Activated CD8-positive, alpha-beta memory T cell treated with anti-CD3 and anti-CD28 coated beads for 36 hours (primary cell): ENCODE measurements around the gene SLC25A19. TPM values are rescaled to one million over a fixed set of nuclear protein-coding genes. Genes with fewer than 3 reads are reported as not detected.
"Not testable (repeated sequence)": the region's sequence is repeated elsewhere in the genome, so short reads cannot be mapped to it uniquely, and the experiment has no call there.

Experiments
- CTCF ChIA-PET: fragments of 350-600 bp; sonication (Branson Sonifier 250); formaldehyde crosslinking; loops from one replicate; lab custom pipeline; 2021; ENCODE audit warnings: antibody characterized with exemption; lab: Charles Lee
- POLR2A ChIA-PET: fragments of 350-600 bp; sonication (Branson Sonifier 250); formaldehyde crosslinking; loops from one replicate; lab custom pipeline; 2021; ENCODE audit warnings: antibody characterized with exemption; lab: Charles Lee
- total RNA-seq, 2 experiments: library from RNA; stranded (reverse); gene quantifications; one replicate each; pipeline ENCODE4 v1.2.3, GENCODE V29; 2021

The SLC25A19 gene
- total RNA-seq, 2 experiments from 2014 or later, result 136 to 141 TPM

DNA sequence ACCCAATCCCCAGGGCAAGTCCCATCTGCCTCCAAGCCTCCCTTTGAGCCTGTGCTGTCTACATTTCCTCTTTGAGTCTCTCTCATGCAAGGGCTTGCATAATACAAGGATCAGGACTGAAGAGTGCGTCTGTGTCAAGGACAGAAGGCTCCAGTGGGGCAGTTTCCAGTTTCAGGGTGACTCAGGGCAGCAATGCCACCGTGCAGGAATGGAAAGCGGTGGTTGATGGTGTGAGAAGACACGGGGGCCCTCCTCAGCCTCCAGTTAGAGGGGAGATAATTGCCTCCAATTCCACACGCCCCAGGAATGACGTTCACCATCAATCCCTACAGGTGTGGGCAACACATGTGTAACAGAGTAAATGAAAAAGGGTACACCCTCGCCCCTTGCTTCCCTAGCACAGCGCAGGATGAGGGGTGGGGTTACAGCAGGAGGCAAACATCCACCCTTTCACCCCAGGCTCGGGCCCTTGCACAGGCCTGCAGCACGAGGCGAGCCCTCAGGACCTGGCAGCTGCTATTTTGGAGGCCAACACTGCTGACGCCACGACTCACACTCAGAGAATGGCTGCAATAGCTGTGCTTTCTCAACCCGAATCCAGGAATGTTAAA, 24.8 kb upstream of the SLC25A19 start:
- POLR2A ChIA-PET, result interaction anchor here (0.7 kb wide), 1 partner anchor 23 kb away, joined by 3 read pairs; no protein-coding TSS in a partner anchor
- CTCF ChIA-PET, result interaction anchor here (0.7 to 1.3 kb wide), 2 partner anchors 9 to 140 kb away, joined by 3 to 6 read pairs; no protein-coding TSS in a partner anchor

DNA sequence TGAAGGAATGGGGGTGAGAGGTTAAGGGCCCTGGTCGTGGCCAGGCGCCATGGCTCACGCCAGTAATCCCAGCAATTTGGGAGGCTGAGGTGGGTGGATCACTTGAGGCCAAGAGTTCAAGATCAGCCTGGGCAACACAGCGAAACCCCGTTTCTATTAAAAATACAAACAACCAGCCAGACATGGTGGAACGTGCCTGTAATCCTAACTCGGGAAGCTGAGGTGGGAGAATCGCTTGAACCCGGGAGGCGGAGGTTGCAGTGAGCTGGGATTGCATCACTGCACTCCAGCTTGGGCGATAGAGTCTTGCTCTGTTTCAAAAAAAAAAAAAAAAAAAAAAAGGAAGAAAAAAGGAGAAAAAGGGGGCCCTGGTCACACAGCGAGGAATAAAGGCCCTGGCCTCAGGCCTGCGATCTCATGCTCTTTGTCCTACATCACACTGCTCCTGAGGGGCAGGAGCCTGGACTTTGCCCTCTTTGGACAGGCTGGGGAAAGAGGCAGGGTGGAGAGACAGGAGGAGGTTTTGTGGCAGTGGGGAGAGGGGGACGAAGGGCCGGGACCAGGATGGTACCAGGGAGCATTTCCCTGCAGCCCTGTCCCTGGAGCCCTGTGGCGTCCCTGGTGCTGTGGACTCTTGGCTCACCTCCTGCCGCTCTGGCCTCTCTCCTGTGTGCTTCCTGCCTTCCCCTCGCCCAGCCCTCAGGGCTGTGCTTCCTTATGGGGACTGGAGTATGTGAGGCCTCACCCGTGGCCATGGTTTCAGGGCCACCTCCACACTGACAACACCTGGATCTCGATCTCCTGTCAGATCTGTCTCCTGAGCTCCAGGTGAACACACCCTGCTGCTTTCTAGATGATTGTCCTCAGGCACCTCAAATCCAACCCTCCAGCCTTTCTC, 19.7 kb upstream of the SLC25A19 start:
- POLR2A ChIA-PET, result no interaction called here
- CTCF ChIA-PET, result interaction anchor here (0.6 to 1.0 kb wide), 3 partner anchors 14 to 228 kb away, joined by 3 to 5 read pairs (median 3); no protein-coding TSS in a partner anchor

DNA sequence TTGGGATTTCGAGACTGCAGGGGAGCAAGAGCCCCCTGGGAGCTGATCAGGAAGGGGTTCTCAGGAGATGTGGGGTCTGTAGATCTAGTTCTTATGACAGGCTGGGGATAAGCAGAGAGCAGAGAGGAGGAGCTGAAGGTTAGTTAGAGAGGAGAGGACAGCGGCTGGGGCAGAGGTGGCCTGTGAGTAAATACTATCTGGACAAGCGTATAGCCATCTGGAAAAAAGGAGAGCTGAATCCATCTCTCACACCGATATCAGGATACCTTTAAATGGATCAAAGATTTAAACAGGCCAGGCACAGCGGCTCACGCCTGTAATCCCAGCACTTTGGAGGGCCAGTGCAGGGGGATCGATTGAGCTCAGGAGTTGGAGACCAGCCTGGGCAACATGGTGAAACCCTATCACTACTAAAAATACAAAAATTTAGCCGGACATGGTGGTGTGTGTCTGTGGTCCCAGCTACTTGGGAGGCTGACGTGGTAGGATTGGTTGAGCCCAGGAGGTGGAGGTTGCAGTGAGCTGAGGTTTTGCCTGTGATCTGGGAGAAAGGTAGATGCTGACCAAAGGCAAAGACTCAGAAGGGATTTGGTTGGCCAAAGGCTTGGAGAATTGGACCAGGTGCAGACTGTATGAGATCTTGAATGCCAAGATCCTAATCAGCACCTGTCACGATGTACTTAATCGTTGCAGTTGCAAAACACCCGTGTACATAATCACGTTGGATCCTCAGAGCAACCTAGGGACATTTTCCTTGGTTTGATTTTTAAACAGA, 18.9 kb upstream of the SLC25A19 start:
- ChIA-PET CTCF (interaction anchor here (0.6 to 1.0 kb wide), 2 partner anchors 15 to 227 kb away, joined by 3 to 5 read pairs; no protein-coding TSS in a partner anchor), POLR2A (no interaction called here)

DNA sequence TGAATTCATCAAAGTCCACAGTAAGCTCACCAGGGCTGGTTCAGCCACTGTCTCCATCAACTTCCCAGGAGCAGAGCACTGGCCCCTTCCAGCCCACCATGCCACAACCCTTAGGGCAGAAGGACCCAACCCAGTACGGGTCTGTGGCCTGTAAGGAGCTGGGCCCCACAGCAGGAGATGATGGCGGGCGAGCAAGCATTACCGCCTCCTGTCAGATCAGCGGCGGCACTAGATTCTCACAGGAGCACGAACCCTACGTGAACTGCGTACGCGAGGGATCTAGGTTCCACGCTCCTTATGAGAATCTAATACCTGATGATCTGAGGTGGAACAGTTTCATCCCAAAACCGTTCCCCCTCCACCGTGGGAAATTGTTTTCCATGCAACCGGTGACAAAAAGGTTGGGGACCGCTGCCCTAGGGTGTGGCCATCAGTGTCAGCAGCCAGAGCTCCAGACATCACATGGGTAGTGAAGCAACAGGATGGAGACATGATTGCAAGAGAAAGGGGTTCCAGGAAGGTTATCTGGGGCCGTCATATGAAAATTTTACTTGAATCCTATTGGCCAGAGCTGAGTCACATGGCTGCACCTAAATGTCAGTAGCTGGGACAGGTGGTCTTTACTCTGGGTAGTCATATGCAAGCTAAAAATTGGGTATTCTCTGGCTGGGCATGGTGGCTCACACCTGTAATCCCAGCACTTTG, 12.4 kb upstream of the SLC25A19 start:
- POLR2A ChIA-PET, result no interaction called here
- CTCF ChIA-PET, result interaction anchor here (0.5 kb wide), 1 partner anchor 212 kb away, joined by 3 read pairs; no protein-coding TSS in a partner anchor

DNA sequence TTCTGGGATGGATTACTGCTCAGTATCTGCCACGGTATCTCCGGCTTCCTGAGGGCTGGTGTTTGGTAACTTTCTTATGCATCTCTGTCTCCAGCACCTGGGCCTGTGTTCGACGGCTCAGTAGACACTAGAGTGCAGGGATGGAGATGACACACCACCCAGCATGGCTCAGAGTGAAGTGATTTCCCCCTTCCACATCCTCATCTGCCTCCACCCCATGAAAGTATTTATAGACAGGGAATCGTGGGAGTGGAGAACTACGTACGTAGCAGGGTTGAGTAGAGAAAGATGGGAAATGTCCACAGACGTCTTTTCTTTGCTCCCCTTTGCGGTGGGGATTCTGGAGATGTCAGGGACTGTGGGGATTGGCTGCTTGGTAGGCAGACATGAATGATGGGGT, 11.8 kb upstream of the SLC25A19 start:
- ChIA-PET CTCF (no interaction called here), POLR2A (no interaction called here)

DNA sequence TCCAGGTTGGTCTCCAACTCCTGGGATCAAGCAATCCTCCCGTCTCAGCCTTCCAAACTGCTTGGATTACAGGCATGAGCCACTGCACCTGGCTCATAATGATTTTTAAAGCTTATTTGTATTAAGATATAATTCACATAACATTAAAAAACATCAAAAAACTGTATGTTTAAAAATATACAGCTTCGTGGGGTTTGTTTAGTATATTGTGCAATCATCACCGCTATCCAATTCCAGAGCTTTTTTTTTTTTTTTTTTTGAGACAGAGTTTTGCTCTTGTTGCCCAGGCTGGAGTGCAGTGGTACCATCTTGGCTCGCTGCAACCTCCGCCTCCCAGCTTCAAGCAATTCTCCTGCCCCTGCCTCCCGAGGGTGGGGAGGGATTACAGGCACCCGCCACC, 11.0 kb upstream of the SLC25A19 start:
- ChIA-PET CTCF (no interaction called here), POLR2A (interaction anchor here (0.7 kb wide), 1 partner anchor 31 kb away, joined by 5 read pairs; no protein-coding TSS in a partner anchor)

DNA sequence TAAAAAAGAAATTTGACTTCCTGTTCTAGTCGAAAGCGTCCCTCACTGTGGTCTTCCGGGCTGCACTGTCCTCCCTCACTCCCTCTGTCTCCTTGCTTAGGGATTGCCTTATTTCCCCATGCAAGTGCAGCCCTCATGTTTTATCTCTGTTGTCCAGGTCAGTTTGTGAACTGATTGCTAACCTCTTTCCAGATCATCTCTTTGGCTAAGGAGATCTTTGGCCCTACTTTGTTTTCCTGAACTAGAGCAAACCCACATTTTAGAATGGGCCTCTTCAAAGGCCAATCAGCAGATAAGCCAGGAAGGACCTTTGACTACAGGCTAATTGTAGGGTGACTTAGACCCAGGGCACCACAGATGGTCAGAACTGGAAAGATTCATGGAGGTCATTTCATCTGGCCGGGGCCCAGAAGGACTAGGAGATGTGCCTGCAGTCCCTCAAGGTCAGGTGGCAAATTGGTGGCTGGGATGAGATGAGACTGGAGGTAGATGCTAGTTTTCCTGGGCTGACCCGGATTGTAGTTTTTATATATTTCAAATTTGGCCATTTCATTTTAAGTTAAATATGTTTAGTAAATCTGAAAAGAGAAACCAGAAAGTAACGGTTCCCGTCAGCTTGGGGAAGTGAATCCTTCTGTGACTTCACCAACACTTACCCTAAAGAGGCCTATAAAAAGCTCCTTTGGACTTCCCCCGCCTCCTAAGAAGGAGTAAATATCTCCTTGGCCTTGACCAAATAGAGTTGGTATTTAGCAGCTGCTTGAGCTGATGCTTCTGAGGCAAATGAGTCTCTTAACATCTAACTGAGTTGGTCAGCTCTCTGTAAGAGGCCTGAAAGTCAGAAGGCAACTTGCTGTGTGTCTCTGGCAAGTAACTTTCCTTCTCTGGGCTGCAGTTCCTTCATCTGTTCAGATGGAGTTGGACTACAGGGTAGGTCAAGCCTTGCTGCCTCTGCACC, 6.2 kb upstream of the SLC25A19 start:
- CTCF ChIA-PET, result interaction anchor here (0.7 to 1.5 kb wide), 5 partner anchors 14 to 581 kb away, joined by 3 to 4 read pairs (median 4); no protein-coding TSS in a partner anchor

DNA sequence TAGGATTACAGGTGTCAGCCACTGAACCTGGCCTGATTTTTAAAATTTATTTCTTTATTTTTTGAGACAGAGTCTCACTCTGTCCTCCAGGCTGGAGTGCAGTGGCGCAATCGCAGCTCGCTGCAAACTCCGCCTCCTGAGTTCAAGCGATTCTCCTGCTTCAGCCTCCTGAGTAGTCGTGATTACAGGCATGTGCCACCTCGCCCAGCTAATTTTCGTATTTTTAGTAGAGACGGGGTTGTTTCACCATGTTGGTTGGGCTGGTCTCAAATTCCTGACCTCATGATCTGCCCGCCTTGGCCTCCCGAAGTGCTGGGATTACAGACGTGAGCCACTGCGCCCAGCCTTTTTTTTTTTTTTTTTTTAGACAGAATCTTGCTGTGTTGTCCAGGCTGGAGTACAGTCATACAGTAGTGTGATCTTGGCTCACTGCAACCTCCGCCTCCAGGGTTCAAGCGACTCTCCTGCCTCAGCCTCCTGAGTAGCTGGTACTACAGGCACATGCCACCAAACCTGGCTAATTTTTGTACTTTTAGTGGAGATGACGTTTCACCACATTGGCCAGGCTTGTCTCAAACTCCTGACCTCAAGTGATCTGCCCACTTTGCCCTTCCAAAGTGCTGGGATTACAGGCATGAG, 3.7 kb upstream of the SLC25A19 start:
- CTCF ChIA-PET, result interaction anchor here (2.1 to 2.3 kb wide), 2 partner anchors 23 to 30 kb away, joined by 5 read pairs; no protein-coding TSS in a partner anchor
- POLR2A ChIA-PET, result interaction anchor here (0.7 kb wide), 1 partner anchor 113 kb away, joined by 5 read pairs; no protein-coding TSS in a partner anchor

More for the DNA sequence above, 6.2 kb upstream of the SLC25A19 start:
- POLR2A ChIA-PET, result interaction anchor here (0.7 to 1.2 kb wide), 3 partner anchors 24 to 544 kb away, joined by 3 to 4 read pairs (median 4); partner anchors contain the start of gene MIF4GD

DNA sequence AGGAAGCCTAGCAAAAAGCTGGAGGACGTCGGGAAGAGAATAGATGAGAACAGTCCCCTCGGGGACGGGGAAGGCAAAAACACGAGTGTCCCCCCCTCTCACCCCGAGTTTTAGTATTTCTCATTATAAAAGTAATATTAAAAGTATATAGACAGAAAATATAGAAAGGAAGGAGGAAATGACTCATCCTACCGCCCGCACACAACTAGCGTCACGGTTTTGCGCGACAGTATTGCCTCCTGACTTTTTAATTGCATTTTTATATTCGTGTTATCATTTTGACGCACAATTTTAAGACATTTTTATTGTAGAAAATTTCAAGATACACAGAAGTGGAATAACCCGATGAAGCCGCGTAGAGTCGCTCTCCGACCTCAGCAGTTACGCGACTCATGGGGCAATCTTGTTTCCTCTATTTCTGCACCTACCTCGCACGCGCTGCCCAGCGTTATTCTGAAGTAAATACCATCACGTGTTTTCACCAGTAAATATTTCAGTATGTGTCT, 652 bp upstream of the SLC25A19 start:
- POLR2A ChIA-PET, result interaction anchor here (0.5 to 2.4 kb wide), 12 partner anchors 18 to 235 kb away, joined by 3 to 35 read pairs (median 4); partner anchors contain the start of genes GRB2, LLGL2, MIF4GD and MRPS7
- CTCF ChIA-PET, result interaction anchor here (0.7 to 3.2 kb wide), 15 partner anchors 17 to 1435 kb away, joined by 3 to 27 read pairs (median 4); partner anchors contain the start of genes GRB2, MIF4GD and MRPS7

DNA sequence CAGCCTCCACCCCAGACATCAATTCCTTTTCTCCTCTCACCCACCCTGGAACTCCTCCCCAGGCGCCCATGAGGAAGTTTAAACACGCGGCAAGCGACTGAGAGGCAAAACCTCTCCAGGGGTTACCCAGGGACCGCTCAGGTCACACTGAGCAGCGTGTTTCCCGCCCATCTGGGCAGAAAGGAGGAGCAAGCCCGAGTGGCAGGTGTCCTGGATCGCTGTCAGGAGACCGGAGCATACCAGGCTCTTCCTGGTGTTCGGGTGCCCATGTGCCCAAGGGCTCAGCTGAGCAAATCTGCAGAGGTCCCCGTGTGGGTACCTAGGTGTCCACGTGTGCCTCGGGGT, 491 bp downstream of the SLC25A19 start:
- CTCF ChIA-PET, result interaction anchor here (0.6 to 3.2 kb wide), 22 partner anchors 10 to 300 kb away, joined by 3 to 27 read pairs (median 3); partner anchors contain the start of genes GRB2, MIF4GD and MRPS7
- POLR2A ChIA-PET, result interaction anchor here (0.6 to 2.4 kb wide), 15 partner anchors 12 to 476 kb away, joined by 3 to 35 read pairs (median 3); partner anchors contain the start of genes GALK1, GRB2, MIF4GD and NT5C

DNA sequence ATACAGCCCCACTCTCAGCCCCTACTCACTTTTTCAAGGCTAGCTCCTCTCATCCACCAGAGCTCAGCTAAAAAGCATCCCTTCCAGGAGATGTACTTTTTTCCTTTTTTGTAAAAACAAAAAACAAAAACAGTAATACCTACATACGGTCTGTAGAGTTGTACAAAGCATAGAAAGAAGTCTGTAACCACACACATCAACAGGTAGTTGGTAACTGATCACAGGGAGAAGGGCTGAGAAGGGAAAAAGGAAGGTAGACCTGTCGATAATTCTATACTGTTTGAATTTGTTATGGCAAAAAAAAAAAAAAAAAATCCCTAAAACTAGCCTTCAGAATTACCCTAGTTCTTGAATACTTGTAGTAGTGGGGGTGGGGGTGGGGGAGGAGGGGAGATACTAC, 874 bp downstream of the SLC25A19 start:
- ChIA-PET CTCF (interaction anchor here (0.6 to 3.2 kb wide), 11 partner anchors 10 to 124 kb away, joined by 3 to 27 read pairs (median 4); partner anchors contain the start of genes GRB2, MIF4GD and MRPS7), POLR2A (interaction anchor here (0.6 to 2.4 kb wide), 8 partner anchors 12 to 477 kb away, joined by 3 to 35 read pairs (median 5); partner anchors contain the start of genes GALK1, GRB2, MIF4GD and TMEM94)

DNA sequence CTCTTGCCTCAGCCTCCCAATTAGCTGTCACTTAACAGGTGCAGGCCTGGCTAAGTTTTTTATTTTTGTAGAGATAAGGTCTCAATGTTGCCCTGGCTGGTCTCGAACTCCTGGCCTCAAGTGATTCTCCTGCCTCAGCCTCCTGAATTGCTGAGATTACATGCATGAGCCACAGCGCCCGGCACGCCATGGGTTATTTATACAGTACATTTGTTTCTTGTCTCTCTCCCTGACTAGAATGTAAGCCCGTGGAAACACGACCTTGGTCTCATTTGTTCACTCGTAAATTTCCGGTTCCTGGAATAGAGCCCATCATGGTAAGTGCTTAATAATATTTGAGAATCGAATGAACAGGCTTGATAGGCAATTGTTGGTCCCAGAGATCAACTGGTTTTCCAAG, 2.0 kb downstream of the SLC25A19 start:
- ChIA-PET CTCF (interaction anchor here (1.5 kb wide), 1 partner anchor 17 kb away, joined by 4 read pairs; the partner anchor contains the start of gene MIF4GD), POLR2A (no interaction called here)

DNA sequence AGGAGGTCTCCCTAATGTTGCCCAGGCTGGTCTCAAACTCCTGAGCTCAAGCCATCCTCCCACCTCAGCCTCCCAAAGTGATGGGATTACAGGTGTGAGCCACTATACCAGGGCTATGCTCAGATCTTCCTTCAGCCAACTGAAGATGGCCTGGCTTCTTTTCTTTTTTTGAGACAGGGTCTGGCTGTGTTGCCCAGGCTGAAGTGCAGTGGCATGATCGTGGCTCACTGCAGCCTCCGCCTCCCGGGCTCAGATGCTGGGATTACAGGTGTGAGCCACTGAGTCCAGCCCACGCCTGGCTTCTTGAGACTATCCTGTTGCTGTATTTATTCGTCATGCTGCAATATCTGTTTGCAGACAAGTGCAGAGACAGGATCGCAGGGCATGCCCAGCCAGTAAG, 4.1 kb downstream of the SLC25A19 start:
- CTCF ChIA-PET, result interaction anchor here (0.6 kb wide), 1 partner anchor 27 kb away, joined by 4 read pairs; no protein-coding TSS in a partner anchor
- POLR2A ChIA-PET, result no interaction called here

DNA sequence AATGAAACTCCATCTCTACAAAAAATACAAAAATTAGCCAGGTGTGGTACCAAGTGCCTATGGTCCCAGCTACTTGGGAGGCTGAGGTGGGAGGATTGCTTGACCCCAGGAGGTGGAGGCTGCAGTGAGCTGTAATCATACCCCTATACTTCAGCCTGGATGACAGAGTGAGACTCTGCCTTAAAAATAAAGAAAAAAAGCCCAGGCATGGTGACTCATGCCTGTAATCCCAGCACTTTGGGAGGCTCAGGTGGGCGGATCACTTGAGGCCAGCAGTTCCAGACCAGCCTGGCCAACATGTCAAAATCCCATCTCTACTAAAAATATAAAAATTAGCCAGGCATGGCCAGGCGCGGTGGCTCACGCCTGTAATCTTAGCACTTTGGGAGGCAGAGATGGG, 9.0 kb downstream of the SLC25A19 start:
- POLR2A ChIA-PET, result not testable (repeated sequence)

DNA sequence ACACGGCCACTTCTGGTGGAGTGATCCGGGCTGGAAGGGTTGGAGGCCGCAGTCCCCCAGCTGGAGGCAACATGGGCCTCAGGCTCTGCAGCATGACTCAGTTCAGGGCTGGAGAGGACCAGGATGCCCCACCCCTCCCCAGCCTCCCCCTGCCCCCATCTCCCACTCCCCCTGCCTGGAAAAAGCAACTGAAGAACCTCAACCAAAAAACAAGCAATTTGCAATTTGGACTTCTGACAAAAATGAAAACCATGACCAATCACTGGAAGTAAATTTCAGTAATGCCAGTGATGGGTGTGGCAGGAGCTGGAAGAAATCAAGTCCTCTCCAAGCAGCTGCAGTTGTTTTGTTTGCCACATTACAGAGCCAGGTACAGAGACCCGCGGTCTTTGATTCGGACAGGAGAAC, 11.6 kb downstream of the SLC25A19 start:
- CTCF ChIA-PET, result interaction anchor here (0.6 to 1.5 kb wide), 4 partner anchors 16 to 119 kb away, joined by 3 to 4 read pairs (median 3); partner anchors contain the start of genes GGA3 and MRPS7

More for the DNA sequence above, 9.0 kb downstream of the SLC25A19 start:
- CTCF ChIA-PET, result interaction anchor here (0.5 to 2.4 kb wide), 2 partner anchors 10 to 12 kb away, joined by 3 to 8 read pairs; partner anchors contain the start of gene MIF4GD

More for the DNA sequence above, 11.6 kb downstream of the SLC25A19 start:
- POLR2A ChIA-PET, result no interaction called here
